ENCODE results near the gene PDCD1. TPM values are rescaled to one million over a fixed set of nuclear protein-coding genes. Genes with fewer than 3 reads are reported as not detected.

PDCD1 gene
- total and polyA plus RNA-seq, 2 of the 8 experiments (the other 6 are each of a cell fraction or from before 2014, with no cell fraction given): 0.48 to 1.1 TPM

DNA sequence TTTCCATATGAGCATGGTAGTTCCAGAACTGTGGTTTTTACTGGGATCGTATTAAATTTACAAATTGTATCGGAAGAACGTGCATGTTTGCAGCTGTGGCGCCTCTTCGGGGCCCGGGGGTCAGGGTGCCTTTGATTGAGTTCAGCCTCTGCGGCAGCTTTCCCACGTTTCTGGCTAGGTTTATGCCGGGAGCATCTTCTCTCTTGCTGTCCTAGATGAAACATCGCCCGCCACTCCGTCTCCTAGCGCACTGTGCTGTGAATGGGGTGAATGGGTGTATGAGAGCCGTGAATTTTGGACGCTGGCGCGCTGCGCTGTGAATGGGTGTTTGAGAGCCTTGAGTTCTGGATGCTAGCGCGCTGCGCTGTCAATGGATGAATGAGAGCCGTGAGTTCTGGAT, 12.3 kb downstream of the PDCD1 start (continued):
- TF ChIP-seq, protein P1, sequence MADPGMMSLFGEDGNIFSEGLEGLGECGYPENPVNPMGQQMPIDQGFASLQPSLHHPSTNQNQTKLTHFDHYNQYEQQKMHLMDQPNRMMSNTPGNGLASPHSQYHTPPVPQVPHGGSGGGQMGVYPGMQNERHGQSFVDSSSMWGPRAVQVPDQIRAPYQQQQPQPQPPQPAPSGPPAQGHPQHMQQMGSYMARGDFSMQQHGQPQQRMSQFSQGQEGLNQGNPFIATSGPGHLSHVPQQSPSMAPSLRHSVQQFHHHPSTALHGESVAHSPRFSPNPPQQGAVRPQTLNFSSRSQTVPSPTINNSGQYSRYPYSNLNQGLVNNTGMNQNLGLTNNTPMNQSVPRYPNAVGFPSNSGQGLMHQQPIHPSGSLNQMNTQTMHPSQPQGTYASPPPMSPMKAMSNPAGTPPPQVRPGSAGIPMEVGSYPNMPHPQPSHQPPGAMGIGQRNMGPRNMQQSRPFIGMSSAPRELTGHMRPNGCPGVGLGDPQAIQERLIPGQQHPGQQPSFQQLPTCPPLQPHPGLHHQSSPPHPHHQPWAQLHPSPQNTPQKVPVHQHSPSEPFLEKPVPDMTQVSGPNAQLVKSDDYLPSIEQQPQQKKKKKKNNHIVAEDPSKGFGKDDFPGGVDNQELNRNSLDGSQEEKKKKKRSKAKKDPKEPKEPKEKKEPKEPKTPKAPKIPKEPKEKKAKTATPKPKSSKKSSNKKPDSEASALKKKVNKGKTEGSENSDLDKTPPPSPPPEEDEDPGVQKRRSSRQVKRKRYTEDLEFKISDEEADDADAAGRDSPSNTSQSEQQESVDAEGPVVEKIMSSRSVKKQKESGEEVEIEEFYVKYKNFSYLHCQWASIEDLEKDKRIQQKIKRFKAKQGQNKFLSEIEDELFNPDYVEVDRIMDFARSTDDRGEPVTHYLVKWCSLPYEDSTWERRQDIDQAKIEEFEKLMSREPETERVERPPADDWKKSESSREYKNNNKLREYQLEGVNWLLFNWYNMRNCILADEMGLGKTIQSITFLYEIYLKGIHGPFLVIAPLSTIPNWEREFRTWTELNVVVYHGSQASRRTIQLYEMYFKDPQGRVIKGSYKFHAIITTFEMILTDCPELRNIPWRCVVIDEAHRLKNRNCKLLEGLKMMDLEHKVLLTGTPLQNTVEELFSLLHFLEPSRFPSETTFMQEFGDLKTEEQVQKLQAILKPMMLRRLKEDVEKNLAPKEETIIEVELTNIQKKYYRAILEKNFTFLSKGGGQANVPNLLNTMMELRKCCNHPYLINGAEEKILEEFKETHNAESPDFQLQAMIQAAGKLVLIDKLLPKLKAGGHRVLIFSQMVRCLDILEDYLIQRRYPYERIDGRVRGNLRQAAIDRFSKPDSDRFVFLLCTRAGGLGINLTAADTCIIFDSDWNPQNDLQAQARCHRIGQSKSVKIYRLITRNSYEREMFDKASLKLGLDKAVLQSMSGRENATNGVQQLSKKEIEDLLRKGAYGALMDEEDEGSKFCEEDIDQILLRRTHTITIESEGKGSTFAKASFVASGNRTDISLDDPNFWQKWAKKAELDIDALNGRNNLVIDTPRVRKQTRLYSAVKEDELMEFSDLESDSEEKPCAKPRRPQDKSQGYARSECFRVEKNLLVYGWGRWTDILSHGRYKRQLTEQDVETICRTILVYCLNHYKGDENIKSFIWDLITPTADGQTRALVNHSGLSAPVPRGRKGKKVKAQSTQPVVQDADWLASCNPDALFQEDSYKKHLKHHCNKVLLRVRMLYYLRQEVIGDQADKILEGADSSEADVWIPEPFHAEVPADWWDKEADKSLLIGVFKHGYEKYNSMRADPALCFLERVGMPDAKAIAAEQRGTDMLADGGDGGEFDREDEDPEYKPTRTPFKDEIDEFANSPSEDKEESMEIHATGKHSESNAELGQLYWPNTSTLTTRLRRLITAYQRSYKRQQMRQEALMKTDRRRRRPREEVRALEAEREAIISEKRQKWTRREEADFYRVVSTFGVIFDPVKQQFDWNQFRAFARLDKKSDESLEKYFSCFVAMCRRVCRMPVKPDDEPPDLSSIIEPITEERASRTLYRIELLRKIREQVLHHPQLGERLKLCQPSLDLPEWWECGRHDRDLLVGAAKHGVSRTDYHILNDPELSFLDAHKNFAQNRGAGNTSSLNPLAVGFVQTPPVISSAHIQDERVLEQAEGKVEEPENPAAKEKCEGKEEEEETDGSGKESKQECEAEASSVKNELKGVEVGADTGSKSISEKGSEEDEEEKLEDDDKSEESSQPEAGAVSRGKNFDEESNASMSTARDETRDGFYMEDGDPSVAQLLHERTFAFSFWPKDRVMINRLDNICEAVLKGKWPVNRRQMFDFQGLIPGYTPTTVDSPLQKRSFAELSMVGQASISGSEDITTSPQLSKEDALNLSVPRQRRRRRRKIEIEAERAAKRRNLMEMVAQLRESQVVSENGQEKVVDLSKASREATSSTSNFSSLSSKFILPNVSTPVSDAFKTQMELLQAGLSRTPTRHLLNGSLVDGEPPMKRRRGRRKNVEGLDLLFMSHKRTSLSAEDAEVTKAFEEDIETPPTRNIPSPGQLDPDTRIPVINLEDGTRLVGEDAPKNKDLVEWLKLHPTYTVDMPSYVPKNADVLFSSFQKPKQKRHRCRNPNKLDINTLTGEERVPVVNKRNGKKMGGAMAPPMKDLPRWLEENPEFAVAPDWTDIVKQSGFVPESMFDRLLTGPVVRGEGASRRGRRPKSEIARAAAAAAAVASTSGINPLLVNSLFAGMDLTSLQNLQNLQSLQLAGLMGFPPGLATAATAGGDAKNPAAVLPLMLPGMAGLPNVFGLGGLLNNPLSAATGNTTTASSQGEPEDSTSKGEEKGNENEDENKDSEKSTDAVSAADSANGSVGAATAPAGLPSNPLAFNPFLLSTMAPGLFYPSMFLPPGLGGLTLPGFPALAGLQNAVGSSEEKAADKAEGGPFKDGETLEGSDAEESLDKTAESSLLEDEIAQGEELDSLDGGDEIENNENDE (IDR thresholded peaks at IDR 0.05; ENCODE audit: insufficient replicate concordance, low read length): no peak
- TF ChIP-seq RBBP5 (IDR thresholded peaks at IDR 0.05; ENCODE audit: borderline replicate concordance, low read depth, low read length) (no peak), SP1 (IDR thresholded peaks at IDR 0.05; ENCODE audit: low read depth, low read length) (no peak), CBX5 (IDR thresholded peaks at IDR 0.05; ENCODE audit: low read depth, low read length) (no peak), FOSL1 (IDR thresholded peaks at IDR 0.05; ENCODE audit: insufficient read depth, low read depth, low read length) (no peak), GTF2F1 (IDR thresholded peaks at IDR 0.05; ENCODE audit: borderline replicate concordance, low read depth, low read length) (no peak), HDAC2 (IDR thresholded peaks at IDR 0.05; ENCODE audit: borderline replicate concordance in 1 of 2, low read depth in 2 of 2, low read length in 2 of 2) (no peak), NANOG (IDR thresholded peaks at IDR 0.05; ENCODE audit: insufficient read depth, low read depth, low read length, poor library complexity, severe bottlenecking) (no peak), BRCA1 (IDR thresholded peaks at IDR 0.05; ENCODE audit: low read depth, low read length) (no peak), TEAD4 (IDR thresholded peaks at IDR 0.05; ENCODE audit: low read depth, low read length) (no peak)
- TF ChIP-seq, protein P2, sequence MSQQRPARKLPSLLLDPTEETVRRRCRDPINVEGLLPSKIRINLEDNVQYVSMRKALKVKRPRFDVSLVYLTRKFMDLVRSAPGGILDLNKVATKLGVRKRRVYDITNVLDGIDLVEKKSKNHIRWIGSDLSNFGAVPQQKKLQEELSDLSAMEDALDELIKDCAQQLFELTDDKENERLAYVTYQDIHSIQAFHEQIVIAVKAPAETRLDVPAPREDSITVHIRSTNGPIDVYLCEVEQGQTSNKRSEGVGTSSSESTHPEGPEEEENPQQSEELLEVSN (IDR thresholded peaks at IDR 0.05): no peak

Data from H1 (cell line).